ENCODE results near the gene TSN. TPM values are rescaled to one million over a fixed set of nuclear protein-coding genes. Genes with fewer than 3 reads are reported as not detected.

The TSN gene
- total and polyA plus RNA-seq, 10 of the 15 experiments (the other 5 are each of a cell fraction or from before 2014, with no cell fraction given) = 45.6 to 102 (median 59.2) TPM

DNA sequence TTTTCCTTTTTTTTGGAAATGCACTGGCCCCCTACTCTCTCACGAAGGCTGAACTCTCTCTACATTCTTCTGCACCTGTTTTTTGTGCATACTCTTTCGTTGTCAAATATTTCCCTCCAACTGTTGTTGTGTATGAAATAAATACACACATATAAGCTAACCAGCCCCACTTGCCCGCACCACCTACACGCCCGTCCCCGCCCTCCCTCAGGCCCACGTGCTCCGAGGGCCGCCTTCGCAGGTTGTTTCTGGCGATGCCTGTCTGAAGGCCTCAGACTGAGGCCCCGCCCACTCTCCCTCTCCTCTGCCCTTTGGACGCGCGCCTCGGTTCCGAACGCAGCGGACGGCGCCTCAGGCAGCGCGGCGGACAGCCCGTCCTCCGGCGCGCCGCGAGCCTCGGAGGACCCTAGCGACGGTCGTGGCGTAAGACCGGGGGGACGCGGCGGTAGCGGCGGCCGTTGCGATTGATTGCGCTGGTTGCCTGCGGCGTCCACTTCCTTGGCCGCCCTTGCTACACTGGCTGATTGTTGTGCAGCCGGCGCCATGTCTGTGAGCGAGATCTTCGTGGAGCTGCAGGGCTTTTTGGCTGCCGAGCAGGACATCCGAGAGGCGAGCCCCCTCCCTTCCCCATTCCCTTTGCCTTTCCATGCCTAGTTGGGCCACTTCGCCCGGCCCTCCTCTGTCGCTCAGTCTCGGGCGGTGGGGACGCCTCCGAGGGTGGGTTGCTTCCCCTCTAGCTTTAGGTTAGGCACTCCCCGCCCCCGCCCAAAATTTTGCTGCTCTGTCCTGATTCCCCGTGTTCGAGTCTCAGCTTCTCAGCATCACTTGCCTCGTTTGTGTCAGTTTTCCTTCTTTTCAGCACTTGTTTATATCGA, at the start of gene TSN (continued):
- TF ChIP-seq E2F8 (IDR thresholded peaks at IDR 0.05; ENCODE audit: low read depth, partially characterized antibody) (no peak), RELB (IDR thresholded peaks at IDR 0.05; ENCODE audit: low read depth) (peak; percentile 99), SIX5 (IDR thresholded peaks at IDR 0.05; ENCODE audit: low read depth, low read length, severe bottlenecking) (peak; percentile 76), STAT3 (IDR thresholded peaks at IDR 0.05; ENCODE audit: low read depth, low read length) (no peak), NR2C2 (IDR thresholded peaks at IDR 0.05; ENCODE audit: borderline replicate concordance, control insufficient read depth, insufficient read length, low read depth) (no peak), ZBED1 (IDR thresholded peaks at IDR 0.05; ENCODE audit: borderline replicate concordance) (peak; percentile 62; the same call in 1 of the 2 replicates), CREM (IDR thresholded peaks at IDR 0.05; ENCODE audit: low read depth) (peak; percentile 89), SMC3 (IDR thresholded peaks at IDR 0.05; ENCODE audit: borderline replicate concordance, low read length) (no peak), ZNF622 (IDR thresholded peaks at IDR 0.05) (no peak), EED (IDR thresholded peaks at IDR 0.05; ENCODE audit: low read depth) (no peak), CREB1 (IDR thresholded peaks at IDR 0.05; ENCODE audit: low read depth) (peak; percentile 84), CEBPB (IDR thresholded peaks at IDR 0.05; ENCODE audit: borderline replicate concordance in 1 of 2, low read depth in 2 of 2, low read length in 2 of 2) (no peak), NKRF (conservative IDR thresholded peaks at IDR 0.05) (peak; percentile 64), MTA3 (IDR thresholded peaks at IDR 0.05; ENCODE audit: borderline replicate concordance, low read length) (no peak), SUZ12 (IDR thresholded peaks at IDR 0.05; ENCODE audit: unreplicated experiment) (no peak), JUNB (IDR thresholded peaks at IDR 0.05) (no peak), PML (IDR thresholded peaks at IDR 0.05; ENCODE audit: low read length) (no peak; the same call in 1 of the 2 replicates)
- TF ChIP-seq, protein P1, sequence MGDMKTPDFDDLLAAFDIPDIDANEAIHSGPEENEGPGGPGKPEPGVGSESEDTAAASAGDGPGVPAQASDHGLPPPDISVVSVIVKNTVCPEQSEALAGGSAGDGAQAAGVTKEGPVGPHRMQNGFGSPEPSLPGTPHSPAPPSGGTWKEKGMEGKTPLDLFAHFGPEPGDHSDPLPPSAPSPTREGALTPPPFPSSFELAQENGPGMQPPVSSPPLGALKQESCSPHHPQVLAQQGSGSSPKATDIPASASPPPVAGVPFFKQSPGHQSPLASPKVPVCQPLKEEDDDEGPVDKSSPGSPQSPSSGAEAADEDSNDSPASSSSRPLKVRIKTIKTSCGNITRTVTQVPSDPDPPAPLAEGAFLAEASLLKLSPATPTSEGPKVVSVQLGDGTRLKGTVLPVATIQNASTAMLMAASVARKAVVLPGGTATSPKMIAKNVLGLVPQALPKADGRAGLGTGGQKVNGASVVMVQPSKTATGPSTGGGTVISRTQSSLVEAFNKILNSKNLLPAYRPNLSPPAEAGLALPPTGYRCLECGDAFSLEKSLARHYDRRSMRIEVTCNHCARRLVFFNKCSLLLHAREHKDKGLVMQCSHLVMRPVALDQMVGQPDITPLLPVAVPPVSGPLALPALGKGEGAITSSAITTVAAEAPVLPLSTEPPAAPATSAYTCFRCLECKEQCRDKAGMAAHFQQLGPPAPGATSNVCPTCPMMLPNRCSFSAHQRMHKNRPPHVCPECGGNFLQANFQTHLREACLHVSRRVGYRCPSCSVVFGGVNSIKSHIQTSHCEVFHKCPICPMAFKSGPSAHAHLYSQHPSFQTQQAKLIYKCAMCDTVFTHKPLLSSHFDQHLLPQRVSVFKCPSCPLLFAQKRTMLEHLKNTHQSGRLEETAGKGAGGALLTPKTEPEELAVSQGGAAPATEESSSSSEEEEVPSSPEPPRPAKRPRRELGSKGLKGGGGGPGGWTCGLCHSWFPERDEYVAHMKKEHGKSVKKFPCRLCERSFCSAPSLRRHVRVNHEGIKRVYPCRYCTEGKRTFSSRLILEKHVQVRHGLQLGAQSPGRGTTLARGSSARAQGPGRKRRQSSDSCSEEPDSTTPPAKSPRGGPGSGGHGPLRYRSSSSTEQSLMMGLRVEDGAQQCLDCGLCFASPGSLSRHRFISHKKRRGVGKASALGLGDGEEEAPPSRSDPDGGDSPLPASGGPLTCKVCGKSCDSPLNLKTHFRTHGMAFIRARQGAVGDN (IDR thresholded peaks at IDR 0.05) = no peak
